IMR-90 (cell line): ENCODE measurements around the gene MLYCD.

Source experiments
- BHLHE40 ChIP-seq: fragments of 150-350 bp; IDR thresholded peaks from 2 replicates; pipeline ENCODE4 v1.6.1; 2016; ENCODE audit warnings: mild to moderate bottlenecking, low read depth, low read length
- CHD1 ChIP-seq: IDR thresholded peaks from 2 replicates; pipeline ENCODE4 v1.6.1; 2012; ENCODE audit warnings: low read depth, low read length, improper control_type of control experiment
- FOS ChIP-seq: fragments of 150-350 bp; IDR thresholded peaks from 2 replicates; pipeline ENCODE4 v1.6.1; 2016; ENCODE audit warnings: low read depth, low read length
- MAZ ChIP-seq: IDR thresholded peaks from 2 replicates; pipeline ENCODE4 v1.6.1; 2012; ENCODE audit warnings: low read depth, mild to moderate bottlenecking, low read length, improper control_type of control experiment, moderate library complexity, borderline replicate concordance
- MXI1 ChIP-seq: IDR thresholded peaks from 2 replicates; pipeline ENCODE4 v1.6.1; 2012; ENCODE audit warnings: low read depth, mild to moderate bottlenecking, low read length, moderate library complexity, borderline replicate concordance
- NFE2L2 ChIP-seq: fragments of 150-350 bp; IDR thresholded peaks from 2 replicates; pipeline ENCODE4 v1.6.1; 2016; ENCODE audit warnings: low read depth, mild to moderate bottlenecking, low read length
- POLR2A ChIP-seq: IDR thresholded peaks from 2 replicates; pipeline ENCODE4 v1.6.1; 2012; ENCODE audit warnings: mild to moderate bottlenecking, low read depth, low read length
- RAD21 ChIP-seq: IDR thresholded peaks from 2 replicates; pipeline ENCODE4 v1.6.1; 2012; ENCODE audit warnings: low read length, improper control_type of control experiment
- RFX5 ChIP-seq: IDR thresholded peaks from 2 replicates; pipeline ENCODE4 v1.8.0; 2012; ENCODE audit warnings: low read depth, mild to moderate bottlenecking, low read length, moderate library complexity
- SMC3 ChIP-seq: fragments of 150-350 bp; IDR thresholded peaks from 2 replicates; pipeline ENCODE4 v1.6.1; 2016; ENCODE audit warnings: low read depth, mild to moderate bottlenecking, antibody characterized with exemption, low read length, moderate library complexity
- USF2 ChIP-seq: fragments of 150-350 bp; IDR thresholded peaks from 2 replicates; pipeline ENCODE4 v1.6.1; 2017; ENCODE audit warnings: mild to moderate bottlenecking, antibody characterized with exemption, low read length, low read depth
- TF ChIP-seq, protein P1 (sequence below): conservative IDR thresholded peaks from 2 replicates; pipeline ENCODE4 v1.5.1; 2012; ENCODE audit warnings: mild to moderate bottlenecking, low read depth, low read length, improper control_type of control experiment
- TF ChIP-seq, protein P2 (sequence below): fragments of 150-350 bp; IDR thresholded peaks from 2 replicates; pipeline ENCODE4 v1.6.1; 2016; ENCODE audit warnings: low read depth, mild to moderate bottlenecking, low read length, moderate library complexity, borderline replicate concordance

GRCh38 chr16:83917152-83918120 is 18.5 kb downstream of the MLYCD start:
- no peak for TF ChIP-seq RAD21
- TF ChIP-seq, protein P1, sequence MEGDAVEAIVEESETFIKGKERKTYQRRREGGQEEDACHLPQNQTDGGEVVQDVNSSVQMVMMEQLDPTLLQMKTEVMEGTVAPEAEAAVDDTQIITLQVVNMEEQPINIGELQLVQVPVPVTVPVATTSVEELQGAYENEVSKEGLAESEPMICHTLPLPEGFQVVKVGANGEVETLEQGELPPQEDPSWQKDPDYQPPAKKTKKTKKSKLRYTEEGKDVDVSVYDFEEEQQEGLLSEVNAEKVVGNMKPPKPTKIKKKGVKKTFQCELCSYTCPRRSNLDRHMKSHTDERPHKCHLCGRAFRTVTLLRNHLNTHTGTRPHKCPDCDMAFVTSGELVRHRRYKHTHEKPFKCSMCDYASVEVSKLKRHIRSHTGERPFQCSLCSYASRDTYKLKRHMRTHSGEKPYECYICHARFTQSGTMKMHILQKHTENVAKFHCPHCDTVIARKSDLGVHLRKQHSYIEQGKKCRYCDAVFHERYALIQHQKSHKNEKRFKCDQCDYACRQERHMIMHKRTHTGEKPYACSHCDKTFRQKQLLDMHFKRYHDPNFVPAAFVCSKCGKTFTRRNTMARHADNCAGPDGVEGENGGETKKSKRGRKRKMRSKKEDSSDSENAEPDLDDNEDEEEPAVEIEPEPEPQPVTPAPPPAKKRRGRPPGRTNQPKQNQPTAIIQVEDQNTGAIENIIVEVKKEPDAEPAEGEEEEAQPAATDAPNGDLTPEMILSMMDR: no peak
- TF ChIP-seq POLR2A: no peak
- TF ChIP-seq MXI1: no peak
- no peak for TF ChIP-seq FOS
- no peak for TF ChIP-seq NFE2L2
- TF ChIP-seq MAZ: no peak
- TF ChIP-seq RFX5: no peak
- TF ChIP-seq BHLHE40: no peak
- no peak for TF ChIP-seq SMC3
- TF ChIP-seq, protein P2, sequence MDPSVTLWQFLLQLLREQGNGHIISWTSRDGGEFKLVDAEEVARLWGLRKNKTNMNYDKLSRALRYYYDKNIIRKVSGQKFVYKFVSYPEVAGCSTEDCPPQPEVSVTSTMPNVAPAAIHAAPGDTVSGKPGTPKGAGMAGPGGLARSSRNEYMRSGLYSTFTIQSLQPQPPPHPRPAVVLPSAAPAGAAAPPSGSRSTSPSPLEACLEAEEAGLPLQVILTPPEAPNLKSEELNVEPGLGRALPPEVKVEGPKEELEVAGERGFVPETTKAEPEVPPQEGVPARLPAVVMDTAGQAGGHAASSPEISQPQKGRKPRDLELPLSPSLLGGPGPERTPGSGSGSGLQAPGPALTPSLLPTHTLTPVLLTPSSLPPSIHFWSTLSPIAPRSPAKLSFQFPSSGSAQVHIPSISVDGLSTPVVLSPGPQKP: no peak
- TF ChIP-seq USF2: no peak
- no peak for TF ChIP-seq CHD1
